NOMO-1 (cell line): ENCODE data around the gene NTSR2.

Experiments used
- DNase-seq, 2 experiments: peaks; one replicate each; lab custom pipeline; 2025; ENCODE audit not compliant: unreplicated experiment in 2 of 2; lab: John Stamatoyannopoulos, UW

NTSR2 gene

GRCh38 chr2:11669454-11670291, at the start of gene NTSR2:
Gene NTSR2 (minus strand): TSS chr2:11670195. CDS start chr2:11670129, 66 bp downstream.
- DNase-seq: no peak

GRCh38 chr2:11719230-11719977, 49.4 kb upstream of the NTSR2 start:
- no peak for DNase-seq

GRCh38 chr2:11718606-11719005, 48.6 kb upstream of the NTSR2 start:
- no peak for DNase-seq

GRCh38 chr2:11717623-11718022, 47.6 kb upstream of the NTSR2 start:
- no peak for DNase-seq

- DNase-seq: peak in 1 of 2 experiments; percentile 71
Observed at GRCh38 chr2:11716689-11717321, 46.8 kb upstream of the NTSR2 start.

GRCh38 chr2:11715987-11716652, 46.1 kb upstream of the NTSR2 start:
- DNase-seq: no peak

GRCh38 chr2:11713815-11714214, 43.8 kb upstream of the NTSR2 start:
- DNase-seq: no peak

- no peak for DNase-seq
Observed at GRCh38 chr2:11712866-11713265, 42.9 kb upstream of the NTSR2 start.

GRCh38 chr2:11711751-11712150, 41.8 kb upstream of the NTSR2 start:
- DNase-seq: peak; percentile 22 to 56

- DNase-seq: no peak
Observed at GRCh38 chr2:11711354-11711716, 41.3 kb upstream of the NTSR2 start.

GRCh38 chr2:11710632-11711353, 40.8 kb upstream of the NTSR2 start:
- DNase-seq: no peak

GRCh38 chr2:11710210-11710609, 40.2 kb upstream of the NTSR2 start:
- no peak for DNase-seq

GRCh38 chr2:11709293-11709692, 39.3 kb upstream of the NTSR2 start:
- no peak for DNase-seq

- DNase-seq: no peak
Observed at GRCh38 chr2:11708106-11708505, 38.1 kb upstream of the NTSR2 start.

GRCh38 chr2:11705711-11706110, 35.7 kb upstream of the NTSR2 start:
- DNase-seq: no peak

- DNase-seq: no peak
Observed at GRCh38 chr2:11705063-11705462, 35.1 kb upstream of the NTSR2 start.

GRCh38 chr2:11703700-11704099, 33.7 kb upstream of the NTSR2 start:
- no peak for DNase-seq

GRCh38 chr2:11702946-11703345, 33.0 kb upstream of the NTSR2 start:
- DNase-seq: no peak

GRCh38 chr2:11701751-11702301, 31.8 kb upstream of the NTSR2 start:
- peak; percentile 57 to 91 for DNase-seq

- no peak for DNase-seq
Observed at GRCh38 chr2:11701206-11701605, 31.2 kb upstream of the NTSR2 start.
